NOMO-1 treated with DMSO at 0.1 percent for 48 hours (cell line): ENCODE data around the gene SLC9A9.
"Not testable (repeated sequence)": the region's sequence is repeated elsewhere in the genome, so short reads cannot be mapped to it uniquely, and the experiment has no call there.

Experiments
- DNase-seq: peaks from one replicate; lab custom pipeline; 2025; ENCODE audit not compliant: unreplicated experiment; lab: John Stamatoyannopoulos, UW

The SLC9A9 gene

GRCh38 chr3:143306407-143306806 is 541.9 kb downstream of the SLC9A9 start:
- DNase-seq = no peak

- no peak for DNase-seq
Observed at GRCh38 chr3:143302638-143303171, 545.6 kb downstream of the SLC9A9 start.

- DNase-seq = no peak
Observed at GRCh38 chr3:143301031-143301901, 547.0 kb downstream of the SLC9A9 start.

- DNase-seq = peak; percentile 87
Observed at GRCh38 chr3:143298886-143299535, 549.3 kb downstream of the SLC9A9 start.

GRCh38 chr3:143298380-143298779 is 549.9 kb downstream of the SLC9A9 start:
- DNase-seq = no peak

- peak; percentile 44 for DNase-seq
Observed at GRCh38 chr3:143295201-143296080, 552.8 kb downstream of the SLC9A9 start.

- DNase-seq = peak; percentile 83
Observed at GRCh38 chr3:143294188-143294587, 554.1 kb downstream of the SLC9A9 start.

- no peak for DNase-seq
Observed at GRCh38 chr3:143291836-143292447, 556.3 kb downstream of the SLC9A9 start.

GRCh38 chr3:143288944-143289343 is 559.3 kb downstream of the SLC9A9 start:
- DNase-seq = no peak

- DNase-seq = no peak
Observed at GRCh38 chr3:143287403-143287802, 560.9 kb downstream of the SLC9A9 start.

- no peak for DNase-seq
Observed at GRCh38 chr3:143286392-143287010, 561.8 kb downstream of the SLC9A9 start.

- DNase-seq = no peak
Observed at GRCh38 chr3:143283432-143284128, 564.7 kb downstream of the SLC9A9 start.

GRCh38 chr3:143280984-143281383 is 567.3 kb downstream of the SLC9A9 start:
- no peak for DNase-seq

GRCh38 chr3:143279567-143279966 is 568.7 kb downstream of the SLC9A9 start:
- not testable (repeated sequence) for DNase-seq

- no peak for DNase-seq
Observed at GRCh38 chr3:143278721-143279120, 569.5 kb downstream of the SLC9A9 start.

- no peak for DNase-seq
Observed at GRCh38 chr3:143277531-143277930, 570.7 kb downstream of the SLC9A9 start.

GRCh38 chr3:143276592-143276991 is 571.7 kb downstream of the SLC9A9 start:
- no peak for DNase-seq

GRCh38 chr3:143273975-143274690 is 574.1 kb downstream of the SLC9A9 start:
- DNase-seq = no peak

- no peak for DNase-seq
Observed at GRCh38 chr3:143271136-143271535, 577.1 kb downstream of the SLC9A9 start.
